Liver (tissue), 9 donors: Measurements from ENCODE around the gene NOC2L. TPM values are rescaled to one million over a fixed set of nuclear protein-coding genes. Genes with fewer than 3 reads are reported as not detected.

Experiments used
- DNase-seq: peaks from one replicate; pipeline ENCODE4 v3.0.0-alpha.2; 2017; ENCODE audit warnings: low spot score
- H3K27ac ChIP-seq, 2 donors: one replicate each; pipeline ENCODE4 v1.7.0; 2013; ENCODE audit warnings: inconsistent platforms in 2 of 2, low read length in 2 of 2, control low read depth in 1 of 2, low read depth in 1 of 2, mild to moderate bottlenecking in 1 of 2
- H3K27me3 ChIP-seq, 4 donors: one replicate each; pipeline versions ENCODE4 v1.6.1 to v1.7.0; 2013; ENCODE audit warnings: low read length in 3 of 4, inconsistent platforms in 1 of 4, mild to moderate bottlenecking in 1 of 4, moderate library complexity in 1 of 4; ENCODE audit not compliant: control insufficient read depth in 4 of 4, insufficient read depth in 4 of 4
- H3K36me3 ChIP-seq, 4 donors: one replicate each; pipeline versions ENCODE4 v1.6.1 to v1.7.0; 2013; ENCODE audit warnings: low read length in 3 of 4, mild to moderate bottlenecking in 3 of 4, low read depth in 1 of 4, moderate library complexity in 1 of 4; ENCODE audit not compliant: control insufficient read depth in 4 of 4, insufficient read depth in 3 of 4
- H3K4me1 ChIP-seq, 4 donors: one replicate each; pipeline versions ENCODE4 v1.6.1 to v1.7.0; 2013; ENCODE audit warnings: low read length in 3 of 4, mild to moderate bottlenecking in 3 of 4, moderate library complexity in 1 of 4; ENCODE audit not compliant: control insufficient read depth in 4 of 4, insufficient read depth in 4 of 4
- H3K4me3 ChIP-seq, 3 donors: one replicate each; pipeline versions ENCODE4 v1.6.1 to v1.7.0; 2013; ENCODE audit warnings: low read length in 3 of 3, control low read depth in 1 of 3, low read depth in 1 of 3, mild to moderate bottlenecking in 1 of 3
- H3K9ac ChIP-seq, 2 donors: one replicate each; pipeline ENCODE4 v1.7.0; 2013; ENCODE audit warnings: low read length in 2 of 2, mild to moderate bottlenecking in 2 of 2, moderate library complexity in 2 of 2, control low read depth in 1 of 2, low read depth in 1 of 2
- H3K9me3 ChIP-seq, 4 donors: one replicate each; pipeline versions ENCODE4 v1.6.1 to v1.7.0; 2013; ENCODE audit warnings: low read length in 3 of 4; ENCODE audit not compliant: control insufficient read depth in 4 of 4
- ATF3 ChIP-seq: IDR thresholded peaks from 2 replicates; pipeline ENCODE4 v1.6.1; 2016; ENCODE audit warnings: antibody characterized with exemption
- EGR1 ChIP-seq, 2 donors: IDR thresholded peaks; 2 replicates each; pipeline ENCODE4 v1.6.1; 2016 to 2018; ENCODE audit warnings: antibody characterized with exemption in 2 of 2, low read depth in 2 of 2
- FOXA1 ChIP-seq: IDR thresholded peaks from 2 replicates; pipeline ENCODE4 v1.6.1; 2016; ENCODE audit warnings: antibody characterized with exemption
- FOXA2 ChIP-seq: IDR thresholded peaks from 2 replicates; pipeline ENCODE4 v1.6.1; 2016; ENCODE audit warnings: antibody characterized with exemption
- GABPA ChIP-seq, 2 donors: IDR thresholded peaks in 1 of 2; conservative IDR thresholded peaks in 1 of 2; 2 replicates each; pipeline ENCODE4 v1.6.1; 2016; ENCODE audit warnings: antibody characterized with exemption in 2 of 2, mild to moderate bottlenecking in 1 of 2, moderate library complexity in 1 of 2
- HNF4A ChIP-seq, 2 donors: conservative IDR thresholded peaks; 2 replicates each; pipeline ENCODE4 v1.6.1; 2016; ENCODE audit warnings: antibody characterized with exemption in 2 of 2, mild to moderate bottlenecking in 2 of 2
- HNF4G ChIP-seq: IDR thresholded peaks from 2 replicates; pipeline ENCODE4 v1.6.1; 2016; ENCODE audit warnings: antibody characterized with exemption
- MAX ChIP-seq: IDR thresholded peaks from 2 replicates; pipeline ENCODE4 v1.6.1; 2016; ENCODE audit warnings: antibody characterized with exemption
- NR2F2 ChIP-seq: IDR thresholded peaks from 2 replicates; pipeline ENCODE4 v1.6.1; 2016; ENCODE audit warnings: antibody characterized with exemption
- RAD21 ChIP-seq, 2 donors: IDR thresholded peaks; 2 replicates each; pipeline ENCODE4 v1.6.1; 2016; ENCODE audit warnings: antibody characterized with exemption in 2 of 2, mild to moderate bottlenecking in 2 of 2
- RXRA ChIP-seq, 2 donors: IDR thresholded peaks; 2 replicates each; pipeline ENCODE4 v1.6.1; 2017 to 2018; ENCODE audit warnings: antibody characterized with exemption in 2 of 2, mild to moderate bottlenecking in 1 of 2
- TAF1 ChIP-seq: conservative IDR thresholded peaks from 2 replicates; pipeline ENCODE4 v1.6.1; 2016; ENCODE audit warnings: antibody characterized with exemption, mild to moderate bottlenecking
- YY1 ChIP-seq: IDR thresholded peaks from 2 replicates; pipeline ENCODE4 v1.6.1; 2016; ENCODE audit warnings: antibody characterized with exemption, mild to moderate bottlenecking
- ZBTB33 ChIP-seq: IDR thresholded peaks from 2 replicates; pipeline ENCODE4 v1.6.1; 2016; ENCODE audit warnings: antibody characterized with exemption
- WGBS: extraction: QIAGEN DNeasy Blood & Tissue Kit; methylation state at CpG from one replicate; pipeline ENCODE4 v1.1.7; 2013; 5-methylcytosine and 5-hydroxymethylcytosine counted together
- polyA plus RNA-seq, 2 donors: library from polyadenylated mRNA; stranded (reverse) in 1 of 2; unstranded in 1 of 2; fragments of 200-250 nt in 1 of 2; fragments of >200 nt in 1 of 2; fragmentation: Nextera tagmentation in 1 of 2; extraction: Ambion mirVana in 1 of 2; gene quantifications; one replicate each; pipeline versions ENCODE4 v1.2.1 to v1.2.3, GENCODE V29; 2013 to 2015
- total RNA-seq, 2 donors: library from RNA; depleted of rRNA; stranded (reverse); fragments of >200 nt; gene quantifications; one replicate each; pipeline ENCODE4 v1.2.3, GENCODE V29; 2014
- TF ChIP-seq, protein P1 (sequence below): IDR thresholded peaks from 2 replicates; pipeline ENCODE4 v1.6.1; 2016; ENCODE audit warnings: antibody characterized with exemption, mild to moderate bottlenecking
- TF ChIP-seq, protein P2 (sequence below): fragments of 150-350 bp; IDR thresholded peaks from 2 replicates; pipeline ENCODE4 v1.5.1; 2017; ENCODE audit warnings: improper control_type of control experiment, low read depth, low read length; ENCODE audit not compliant: missing input control
- donor health status: healthy.
- donor health status: healthy.
- donor health status: healthy.
- donor health status: healthy.
- donor health status: healthy.

The NOC2L gene
- total and polyA plus RNA-seq, 4 donors = 17.1 to 34.5 (median 30.0) TPM

- no peak for TF ChIP-seq ZBTB33
- TF ChIP-seq YY1 = no peak
- TF ChIP-seq ATF3 = no peak
- no peak for TF ChIP-seq EGR1 (IDR thresholded peaks at IDR 0.05; ENCODE audit: low read depth in 2 of 2)
- no peak for TF ChIP-seq HNF4A (conservative IDR thresholded peaks at IDR 0.05)
- TF ChIP-seq MAX = no peak
These were observed 14.4 kb downstream of the NOC2L start (continued) for GRCh38 chr1:944341-945325.

- Histone ChIP-seq H3K36me3 (peaks cover 0 to 37% (median 7%) of the 10 kb centered on the region in 4 donors), H3K9me3 (no peaks in the 10 kb centered on the region), H3K9ac (no peak overlapping the region), H3K27me3 (peaks cover 0 to 2% (median 0%) of the 10 kb centered on the region in 4 donors), H3K27ac (peak overlapping the region; percentile 3 to 54), H3K4me1 (peaks cover 15 to 35% (median 21%) of the 10 kb centered on the region in 4 donors), H3K4me3 (no peak overlapping the region)
- 77% methylated on average over 27 of the region's 27 CpGs for WGBS
- no peak for DNase-seq
- TF ChIP-seq EGR1 (IDR thresholded peaks at IDR 0.05; ENCODE audit: low read depth in 2 of 2) = no peak
- no peak for TF ChIP-seq NR2F2
- TF ChIP-seq, protein P1, sequence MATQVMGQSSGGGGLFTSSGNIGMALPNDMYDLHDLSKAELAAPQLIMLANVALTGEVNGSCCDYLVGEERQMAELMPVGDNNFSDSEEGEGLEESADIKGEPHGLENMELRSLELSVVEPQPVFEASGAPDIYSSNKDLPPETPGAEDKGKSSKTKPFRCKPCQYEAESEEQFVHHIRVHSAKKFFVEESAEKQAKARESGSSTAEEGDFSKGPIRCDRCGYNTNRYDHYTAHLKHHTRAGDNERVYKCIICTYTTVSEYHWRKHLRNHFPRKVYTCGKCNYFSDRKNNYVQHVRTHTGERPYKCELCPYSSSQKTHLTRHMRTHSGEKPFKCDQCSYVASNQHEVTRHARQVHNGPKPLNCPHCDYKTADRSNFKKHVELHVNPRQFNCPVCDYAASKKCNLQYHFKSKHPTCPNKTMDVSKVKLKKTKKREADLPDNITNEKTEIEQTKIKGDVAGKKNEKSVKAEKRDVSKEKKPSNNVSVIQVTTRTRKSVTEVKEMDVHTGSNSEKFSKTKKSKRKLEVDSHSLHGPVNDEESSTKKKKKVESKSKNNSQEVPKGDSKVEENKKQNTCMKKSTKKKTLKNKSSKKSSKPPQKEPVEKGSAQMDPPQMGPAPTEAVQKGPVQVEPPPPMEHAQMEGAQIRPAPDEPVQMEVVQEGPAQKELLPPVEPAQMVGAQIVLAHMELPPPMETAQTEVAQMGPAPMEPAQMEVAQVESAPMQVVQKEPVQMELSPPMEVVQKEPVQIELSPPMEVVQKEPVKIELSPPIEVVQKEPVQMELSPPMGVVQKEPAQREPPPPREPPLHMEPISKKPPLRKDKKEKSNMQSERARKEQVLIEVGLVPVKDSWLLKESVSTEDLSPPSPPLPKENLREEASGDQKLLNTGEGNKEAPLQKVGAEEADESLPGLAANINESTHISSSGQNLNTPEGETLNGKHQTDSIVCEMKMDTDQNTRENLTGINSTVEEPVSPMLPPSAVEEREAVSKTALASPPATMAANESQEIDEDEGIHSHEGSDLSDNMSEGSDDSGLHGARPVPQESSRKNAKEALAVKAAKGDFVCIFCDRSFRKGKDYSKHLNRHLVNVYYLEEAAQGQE = no peak
- no peak for TF ChIP-seq MAX
- TF ChIP-seq ATF3 = no peak
- no peak for TF ChIP-seq YY1
- TF ChIP-seq ZBTB33 = no peak
- no peak for TF ChIP-seq FOXA1
- TF ChIP-seq FOXA2 = no peak
- TF ChIP-seq RAD21 (IDR thresholded peaks at IDR 0.05) = no peak
- TF ChIP-seq GABPA (IDR thresholded peaks at IDR 0.05 in 1 of 2, conservative IDR thresholded peaks at IDR 0.05 in 1 of 2) = no peak
- no peak for TF ChIP-seq TAF1
- no peak for TF ChIP-seq HNF4G
- TF ChIP-seq, protein P2, sequence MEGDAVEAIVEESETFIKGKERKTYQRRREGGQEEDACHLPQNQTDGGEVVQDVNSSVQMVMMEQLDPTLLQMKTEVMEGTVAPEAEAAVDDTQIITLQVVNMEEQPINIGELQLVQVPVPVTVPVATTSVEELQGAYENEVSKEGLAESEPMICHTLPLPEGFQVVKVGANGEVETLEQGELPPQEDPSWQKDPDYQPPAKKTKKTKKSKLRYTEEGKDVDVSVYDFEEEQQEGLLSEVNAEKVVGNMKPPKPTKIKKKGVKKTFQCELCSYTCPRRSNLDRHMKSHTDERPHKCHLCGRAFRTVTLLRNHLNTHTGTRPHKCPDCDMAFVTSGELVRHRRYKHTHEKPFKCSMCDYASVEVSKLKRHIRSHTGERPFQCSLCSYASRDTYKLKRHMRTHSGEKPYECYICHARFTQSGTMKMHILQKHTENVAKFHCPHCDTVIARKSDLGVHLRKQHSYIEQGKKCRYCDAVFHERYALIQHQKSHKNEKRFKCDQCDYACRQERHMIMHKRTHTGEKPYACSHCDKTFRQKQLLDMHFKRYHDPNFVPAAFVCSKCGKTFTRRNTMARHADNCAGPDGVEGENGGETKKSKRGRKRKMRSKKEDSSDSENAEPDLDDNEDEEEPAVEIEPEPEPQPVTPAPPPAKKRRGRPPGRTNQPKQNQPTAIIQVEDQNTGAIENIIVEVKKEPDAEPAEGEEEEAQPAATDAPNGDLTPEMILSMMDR = no peak
- TF ChIP-seq HNF4A (conservative IDR thresholded peaks at IDR 0.05) = no peak
- TF ChIP-seq RXRA (IDR thresholded peaks at IDR 0.05) = no peak
These were observed 15.3 kb downstream of the NOC2L start for GRCh38 chr1:943545-944340.
